OCI-LY1 (cell line): Measurements from ENCODE around the gene SLC36A2.

Experiments
- H2AFZ ChIP-seq: fragments of 200-600 bp; sonication (generic), shearing (Covaris generic); 2 replicates; pipeline ENCODE4 v1.6.0; 2014; ENCODE audit warnings: antibody characterized with exemption, mild to moderate bottlenecking, low read length
- H3F3A ChIP-seq: fragments of 200-600 bp; sonication (generic), shearing (Covaris generic); 2 replicates; pipeline ENCODE4 v1.6.0; 2014; ENCODE audit warnings: mild to moderate bottlenecking, antibody characterized with exemption, low read length, moderate library complexity; ENCODE audit not compliant: insufficient read depth
- H3K27ac ChIP-seq: fragments of 200-600 bp; sonication (generic); 2 replicates; pipeline ENCODE4 v1.5.1; 2014; ENCODE audit warnings: low read length, mixed run types, mild to moderate bottlenecking, low read depth; ENCODE audit not compliant: poor library complexity, severe bottlenecking
- H3K27me3 ChIP-seq: fragments of 200-600 bp; sonication (generic); 2 replicates; pipeline ENCODE4 v1.6.0; 2014; ENCODE audit warnings: antibody characterized with exemption, mild to moderate bottlenecking, low read length, moderate library complexity; ENCODE audit not compliant: insufficient read depth
- H3K36me3 ChIP-seq: fragments of 200-600 bp; sonication (generic); 2 replicates; pipeline ENCODE4 v1.6.1; 2014; ENCODE audit warnings: mild to moderate bottlenecking, antibody characterized with exemption, low read length, moderate library complexity, mixed read lengths; ENCODE audit not compliant: insufficient read depth
- H3K4me1 ChIP-seq: fragments of 200-600 bp; sonication (generic); 2 replicates; pipeline ENCODE4 v1.5.1; 2014; ENCODE audit warnings: mild to moderate bottlenecking, low read length, moderate library complexity; ENCODE audit not compliant: insufficient read depth, severe bottlenecking
- H3K4me2 ChIP-seq: fragments of 200-600 bp; sonication (generic), shearing (Covaris generic); 2 replicates; pipeline ENCODE4 v1.6.1; 2014; ENCODE audit warnings: low read length
- H3K4me3 ChIP-seq: fragments of 200-600 bp; sonication (generic); 2 replicates; pipeline ENCODE4 v1.5.1; 2014; ENCODE audit warnings: low read length, low read depth, mild to moderate bottlenecking, mixed read lengths; ENCODE audit not compliant: poor library complexity, severe bottlenecking
- H3K79me2 ChIP-seq: fragments of 200-600 bp; shearing (Covaris generic); 2 replicates; pipeline ENCODE4 v1.6.1; 2016; ENCODE audit warnings: mixed run types, low read length, mixed read lengths; ENCODE audit not compliant: insufficient read depth
- H3K9ac ChIP-seq: fragments of 200-600 bp; sonication (generic), shearing (Covaris generic); 2 replicates; pipeline ENCODE4 v1.6.1; 2014; ENCODE audit warnings: mild to moderate bottlenecking, low read length, mixed read lengths
- H3K9me2 ChIP-seq: fragments of 200-600 bp; sonication (generic), shearing (Covaris generic); 2 replicates; pipeline ENCODE4 v1.6.1; 2014; ENCODE audit warnings: low read depth, mild to moderate bottlenecking, low read length, mixed read lengths
- H3K9me3 ChIP-seq: fragments of 200-600 bp; shearing (Covaris generic); 2 replicates; pipeline ENCODE4 v1.6.1; 2014; ENCODE audit warnings: low read length, mixed read lengths
- H4K20me1 ChIP-seq: fragments of 200-600 bp; sonication (generic), shearing (Covaris generic); 2 replicates; pipeline ENCODE4 v1.6.0; 2016; ENCODE audit warnings: mild to moderate bottlenecking, low read length; ENCODE audit not compliant: insufficient read depth
- CTCF ChIP-seq: fragments of 200-600 bp; sonication (generic), shearing (Covaris generic); IDR thresholded peaks from 2 replicates; pipeline ENCODE4 v1.5.1; 2017; ENCODE audit warnings: mild to moderate bottlenecking, antibody characterized with exemption, low read length, moderate library complexity, mixed read lengths
- EZH2 ChIP-seq: fragments of 200-600 bp; sonication (generic), shearing (Covaris generic); IDR thresholded peaks from 2 replicates; pipeline ENCODE4 v1.8.0; 2017; ENCODE audit warnings: borderline replicate concordance, mixed run types, mild to moderate bottlenecking, antibody characterized with exemption, low read length, moderate library complexity, mixed read lengths

Gene SLC36A2

GRCh38 chr5:151298063-151298855 lies 49.1 kb downstream of the SLC36A2 start:
- no peak overlapping the region for H3K27ac ChIP-seq
- H3K27me3 ChIP-seq = peaks cover 5% of the 10 kb centered on the region; the same call in 1 of the 2 replicates
- no peaks in the 10 kb centered on the region for H3F3A ChIP-seq
- no peak overlapping the region for H3K4me2 ChIP-seq
- no peaks in the 10 kb centered on the region for H3K4me1 ChIP-seq
- H3K9me2 ChIP-seq = no peaks in the 10 kb centered on the region
- no peak for TF ChIP-seq EZH2
- TF ChIP-seq CTCF = peak; percentile 68
- no peaks in the 10 kb centered on the region for H3K9me3 ChIP-seq
- no peaks in the 10 kb centered on the region for H3K79me2 ChIP-seq
- H4K20me1 ChIP-seq = no peaks in the 10 kb centered on the region
- H3K4me3 ChIP-seq = no peak overlapping the region
- H3K36me3 ChIP-seq = no peaks in the 10 kb centered on the region
- H3K9ac ChIP-seq = no peak overlapping the region
- no peak overlapping the region for H2AFZ ChIP-seq

GRCh38 chr5:151296974-151297373 lies 50.4 kb downstream of the SLC36A2 start:
- H3K4me3 ChIP-seq = no peak overlapping the region
- TF ChIP-seq EZH2 = no peak
- no peak for TF ChIP-seq CTCF
- no peaks in the 10 kb centered on the region for H3K79me2 ChIP-seq
- no peaks in the 10 kb centered on the region for H3K36me3 ChIP-seq
- no peaks in the 10 kb centered on the region for H3F3A ChIP-seq
- no peak overlapping the region for H3K9ac ChIP-seq
- H3K4me2 ChIP-seq = no peak overlapping the region
- H3K27me3 ChIP-seq = 0 out of 2 replicates have a peak, but pooled peaks cover 3% of the 10 kb centered on the region
- no peaks in the 10 kb centered on the region for H4K20me1 ChIP-seq
- no peaks in the 10 kb centered on the region for H3K4me1 ChIP-seq
- no peaks in the 10 kb centered on the region for H3K9me2 ChIP-seq
- H3K27ac ChIP-seq = no peak overlapping the region
- no peaks in the 10 kb centered on the region for H3K9me3 ChIP-seq
- H2AFZ ChIP-seq = no peak overlapping the region

- Histone ChIP-seq H4K20me1 (no peaks in the 10 kb centered on the region), H3K4me2 (no peak overlapping the region), H3K27ac (no peak overlapping the region), H3K4me3 (no peak overlapping the region), H3K4me1 (no peaks in the 10 kb centered on the region), H3K9me3 (peaks cover under 1% of the 10 kb centered on the region; the same call in 1 of the 2 replicates), H3K27me3 (0 out of 2 replicates have a peak, but pooled peaks cover 2% of the 10 kb centered on the region), H3F3A (no peaks in the 10 kb centered on the region), H3K9me2 (no peaks in the 10 kb centered on the region), H3K36me3 (no peaks in the 10 kb centered on the region), H2AFZ (no peak overlapping the region), H3K79me2 (no peaks in the 10 kb centered on the region), H3K9ac (no peak overlapping the region)
- no peak for TF ChIP-seq CTCF
- no peak for TF ChIP-seq EZH2
These were observed 50.9 kb downstream of the SLC36A2 start for GRCh38 chr5:151296478-151296830.
